Peyer's patch (tissue), 4 donors: ENCODE measurements around the gene CTF1. TPM values are rescaled to one million over a fixed set of nuclear protein-coding genes. Genes with fewer than 3 reads are reported as not detected.

ENCODE experiments used
- DNase-seq, 3 donors: peaks; one replicate each; pipeline ENCODE4 v3.0.0-alpha.2; 2017 to 2019
- H3K27ac ChIP-seq, 4 donors: fragments of 200-600 bp; sonication (generic); one replicate each; pipeline ENCODE4 v1.5.1; 2016 to 2019
- H3K27me3 ChIP-seq, 2 donors: fragments of 200-600 bp; sonication (generic); one replicate each; pipeline ENCODE4 v1.5.1; 2019
- H3K36me3 ChIP-seq, 3 donors: fragments of 200-600 bp; sonication (generic); one replicate each; pipeline ENCODE4 v1.5.1; 2016 to 2019
- H3K4me1 ChIP-seq, 4 donors: fragments of 200-600 bp; sonication (generic); one replicate each; pipeline ENCODE4 v1.5.1; 2016 to 2019
- H3K4me3 ChIP-seq, 4 donors: fragments of 200-600 bp; sonication (generic); 1 replicate in 3 of 4; 2 replicates in 1 of 4; pipeline ENCODE4 v1.5.1; 2016 to 2019; ENCODE audit warnings: mild to moderate bottlenecking in 1 of 4
- H3K9me3 ChIP-seq, 4 donors: fragments of 200-600 bp; sonication (generic); one replicate each; pipeline ENCODE4 v1.5.1; 2016 to 2019; ENCODE audit warnings: mild to moderate bottlenecking in 1 of 4
- POLR2A ChIP-seq, 2 donors: fragments of 450-650 bp; IDR thresholded peaks; one replicate each; pipeline ENCODE4 v1.5.1; 2017; ENCODE audit warnings: antibody characterized with exemption in 2 of 2, mild to moderate bottlenecking in 2 of 2, moderate library complexity in 2 of 2
- total RNA-seq, 4 donors: library from RNA; depleted of rRNA; stranded (reverse); fragments of >200 nt; gene quantifications; one replicate each; pipeline ENCODE4 v1.1.0, GENCODE V29; 2016
- TF ChIP-seq, protein P1 (sequence below), 6 experiments: fragments of 450-650 bp in 4 of 6; fragments of 200-600 bp in 2 of 6; sonication (generic) in 1 of 6; IDR thresholded peaks; one replicate each; pipeline ENCODE4 v1.5.1; 2017 to 2019; ENCODE audit warnings: antibody characterized with exemption in 6 of 6, mild to moderate bottlenecking in 3 of 6, moderate library complexity in 1 of 6

CTF1 gene
- total RNA-seq, 4 donors from 2014 or later, result 1.2 TPM; not detected in 3

GRCh38 chr16:30903596-30903995, 7.2 kb downstream of the CTF1 start:
- DNase-seq, result peak in 1 of 3 donors; percentile 47
- Histone ChIP-seq H3K4me1 (peaks cover 0 to 31% (median 0%) of the 10 kb centered on the region in 4 donors), H3K4me3 (no peak overlapping the region), H3K27me3 (no peaks in the 10 kb centered on the region), H3K36me3 (no peaks in the 10 kb centered on the region), H3K27ac (peak overlapping the region; percentile 70 to 90 (median 85)), H3K9me3 (no peaks in the 10 kb centered on the region)
- TF ChIP-seq POLR2A (IDR thresholded peaks at IDR 0.05), result no peak
- TF ChIP-seq, protein P1, sequence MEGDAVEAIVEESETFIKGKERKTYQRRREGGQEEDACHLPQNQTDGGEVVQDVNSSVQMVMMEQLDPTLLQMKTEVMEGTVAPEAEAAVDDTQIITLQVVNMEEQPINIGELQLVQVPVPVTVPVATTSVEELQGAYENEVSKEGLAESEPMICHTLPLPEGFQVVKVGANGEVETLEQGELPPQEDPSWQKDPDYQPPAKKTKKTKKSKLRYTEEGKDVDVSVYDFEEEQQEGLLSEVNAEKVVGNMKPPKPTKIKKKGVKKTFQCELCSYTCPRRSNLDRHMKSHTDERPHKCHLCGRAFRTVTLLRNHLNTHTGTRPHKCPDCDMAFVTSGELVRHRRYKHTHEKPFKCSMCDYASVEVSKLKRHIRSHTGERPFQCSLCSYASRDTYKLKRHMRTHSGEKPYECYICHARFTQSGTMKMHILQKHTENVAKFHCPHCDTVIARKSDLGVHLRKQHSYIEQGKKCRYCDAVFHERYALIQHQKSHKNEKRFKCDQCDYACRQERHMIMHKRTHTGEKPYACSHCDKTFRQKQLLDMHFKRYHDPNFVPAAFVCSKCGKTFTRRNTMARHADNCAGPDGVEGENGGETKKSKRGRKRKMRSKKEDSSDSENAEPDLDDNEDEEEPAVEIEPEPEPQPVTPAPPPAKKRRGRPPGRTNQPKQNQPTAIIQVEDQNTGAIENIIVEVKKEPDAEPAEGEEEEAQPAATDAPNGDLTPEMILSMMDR (IDR thresholded peaks at IDR 0.05), result no peak

GRCh38 chr16:30904114-30904780, 7.8 kb downstream of the CTF1 start:
- H3K4me3 ChIP-seq, result no peak overlapping the region
- peak overlapping the region in 3 of 4 donors; percentile 70 to 90 (median 89) for H3K27ac ChIP-seq
- H3K36me3 ChIP-seq, result no peaks in the 10 kb centered on the region
- H3K27me3 ChIP-seq, result no peaks in the 10 kb centered on the region
- H3K9me3 ChIP-seq, result no peaks in the 10 kb centered on the region
- peaks cover 0 to 31% (median 0%) of the 10 kb centered on the region in 4 donors for H3K4me1 ChIP-seq
- peak in 2 of 3 donors; percentile 69 to 71 for DNase-seq
- no peak for TF ChIP-seq POLR2A (IDR thresholded peaks at IDR 0.05)
- TF ChIP-seq, protein P1 (IDR thresholded peaks at IDR 0.05), result no peak

- Histone ChIP-seq H3K27ac (no peak overlapping the region), H3K27me3 (no peaks in the 10 kb centered on the region), H3K4me3 (no peak overlapping the region), H3K36me3 (no peaks in the 10 kb centered on the region), H3K4me1 (peaks cover 0 to 21% (median 0%) of the 10 kb centered on the region in 4 donors), H3K9me3 (no peaks in the 10 kb centered on the region)
- DNase-seq, result no peak
- no peak for TF ChIP-seq POLR2A (IDR thresholded peaks at IDR 0.05)
- TF ChIP-seq, protein P1 (IDR thresholded peaks at IDR 0.05), result no peak
Observed at GRCh38 chr16:30907064-30907463, 10.7 kb downstream of the CTF1 start.

GRCh38 chr16:30910427-30911029, 14.1 kb downstream of the CTF1 start:
- Histone ChIP-seq H3K9me3 (no peaks in the 10 kb centered on the region), H3K27me3 (no peaks in the 10 kb centered on the region), H3K4me3 (no peak overlapping the region), H3K27ac (no peak overlapping the region), H3K36me3 (no peaks in the 10 kb centered on the region), H3K4me1 (no peaks in the 10 kb centered on the region)
- no peak for DNase-seq
- TF ChIP-seq POLR2A (IDR thresholded peaks at IDR 0.05), result no peak

DNA sequence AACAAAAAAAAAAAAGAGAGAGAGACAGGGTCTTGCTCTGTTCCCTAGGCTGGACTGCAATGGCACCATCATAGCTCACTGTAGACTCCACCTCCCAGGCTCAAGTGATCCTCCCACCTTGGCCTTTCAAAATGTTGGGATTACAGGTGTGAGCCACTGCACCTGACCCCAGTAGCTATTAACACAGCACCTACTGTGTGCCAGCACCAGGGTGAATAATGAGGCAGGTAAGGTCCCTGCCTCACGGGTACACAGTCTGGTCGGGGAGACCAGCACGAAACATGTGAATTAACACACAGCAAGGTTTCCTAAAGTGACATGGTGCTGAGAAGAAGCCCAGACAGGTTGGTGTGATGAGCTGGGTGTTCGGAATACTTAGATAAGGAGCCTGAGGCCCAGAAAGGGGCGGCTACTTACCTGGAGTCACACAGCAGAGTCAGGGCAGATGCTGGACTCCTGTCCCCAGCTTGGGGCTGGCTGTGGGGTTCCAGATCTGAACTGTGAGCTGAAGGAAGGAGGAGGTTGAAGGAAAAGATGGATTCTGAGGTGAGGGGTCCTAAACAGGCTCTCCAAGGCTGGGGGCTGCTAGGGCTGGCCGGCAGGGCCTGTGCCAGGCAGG, 16.5 kb downstream of the CTF1 start:
- no peaks in the 10 kb centered on the region for H3K4me1 ChIP-seq
- no peaks in the 10 kb centered on the region for H3K9me3 ChIP-seq
- no peaks in the 10 kb centered on the region for H3K36me3 ChIP-seq
- H3K4me3 ChIP-seq, result no peak overlapping the region
- no peak for DNase-seq
- no peak for TF ChIP-seq POLR2A (IDR thresholded peaks at IDR 0.05)
- TF ChIP-seq, protein P1 (IDR thresholded peaks at IDR 0.05), result no peak
- H3K27me3 ChIP-seq, result no peaks in the 10 kb centered on the region
- H3K27ac ChIP-seq, result no peak overlapping the region

DNA sequence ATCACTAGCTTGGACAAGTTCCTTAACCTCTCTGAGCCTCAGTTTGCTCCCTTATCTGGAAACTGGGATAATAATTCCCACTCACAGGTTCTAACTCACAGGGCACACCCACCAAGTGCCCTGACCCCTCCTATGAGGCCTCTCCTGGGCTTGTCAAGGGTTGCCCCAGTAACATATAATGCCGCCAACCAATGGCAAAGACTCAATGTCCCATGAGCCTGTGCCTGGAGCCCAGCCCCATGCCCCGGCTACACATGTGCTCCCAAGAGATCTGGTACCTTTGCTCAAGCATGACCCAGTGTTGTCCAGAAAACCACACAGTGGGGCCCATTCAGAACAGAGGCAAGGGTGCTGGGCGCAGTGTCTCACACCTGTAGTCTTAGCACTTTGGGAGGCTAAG, 18.4 kb downstream of the CTF1 start:
- no peak overlapping the region for H3K27ac ChIP-seq
- DNase-seq, result no peak

More for the DNA sequence above, 18.4 kb downstream of the CTF1 start:
- TF ChIP-seq, protein P1 (IDR thresholded peaks at IDR 0.05), result no peak
- no peak for TF ChIP-seq POLR2A (IDR thresholded peaks at IDR 0.05)
- no peak overlapping the region for H3K4me3 ChIP-seq
- no peaks in the 10 kb centered on the region for H3K9me3 ChIP-seq
- H3K4me1 ChIP-seq, result no peaks in the 10 kb centered on the region
- H3K27me3 ChIP-seq, result no peaks in the 10 kb centered on the region
- H3K36me3 ChIP-seq, result no peaks in the 10 kb centered on the region
